Adrenal gland (tissue), 5 donors: ENCODE measurements around the gene NT5C1B.

Experiments
- CTCF ChIP-seq, 6 experiments: fragments of 450-650 bp in 4 of 6; fragments of 200-600 bp in 2 of 6; sonication (generic) in 1 of 6; IDR thresholded peaks; 1 replicate in 5 of 6; 2 replicates in 1 of 6; pipeline versions ENCODE4 v1.5.1 to v1.8.0; 2016 to 2021; ENCODE audit warnings: antibody characterized with exemption in 6 of 6, mild to moderate bottlenecking in 2 of 6, moderate library complexity in 1 of 6
- POLR2A ChIP-seq, 2 donors: fragments of 450-650 bp; IDR thresholded peaks; one replicate each; pipeline ENCODE4 v1.6.1; 2017; ENCODE audit warnings: antibody characterized with exemption in 2 of 2, mild to moderate bottlenecking in 2 of 2, moderate library complexity in 1 of 2
- donor health status: DM: no; HTN: no; CAD: no.

GRCh38 chr2:18626256-18626668 lies 36.9 kb upstream of the NT5C1B start:
- no peak for TF ChIP-seq CTCF (IDR thresholded peaks at IDR 0.05)
- no peak for TF ChIP-seq POLR2A (IDR thresholded peaks at IDR 0.05)
